Activated naive CD4-positive, alpha-beta T cell treated with anti-CD3 and anti-CD28 coated beads for 36 hours (primary cell): ENCODE data around the gene RNF112. TPM values are rescaled to one million over a fixed set of nuclear protein-coding genes. Genes with fewer than 3 reads are reported as not detected.

Experiments used
- CTCF ChIA-PET: fragments of 350-600 bp; sonication (Branson Sonifier 250); formaldehyde crosslinking; loops from one replicate; lab custom pipeline; 2021; ENCODE audit warnings: antibody characterized with exemption; lab: Charles Lee
- DNase-seq: peaks from one replicate; pipeline ENCODE4 v3.0.0-alpha.2; 2020
- H3K27ac Mint-ChIP-seq: one replicate; pipeline ENCODE4 v1.8.0; 2021; ENCODE audit warnings: mild to moderate bottlenecking, mixed read lengths
- H3K27me3 Mint-ChIP-seq: one replicate; pipeline ENCODE4 v1.8.0; 2021; ENCODE audit warnings: low read depth, mixed read lengths
- H3K36me3 Mint-ChIP-seq: one replicate; pipeline ENCODE4 v1.8.0; 2021; ENCODE audit warnings: low read depth, mixed read lengths
- H3K4me1 Mint-ChIP-seq: one replicate; pipeline ENCODE4 v1.8.0; 2021; ENCODE audit warnings: low read depth, mixed read lengths
- H3K4me3 Mint-ChIP-seq: one replicate; pipeline ENCODE4 v1.8.0; 2021; ENCODE audit warnings: mild to moderate bottlenecking, moderate library complexity, mixed read lengths
- H3K9me3 Mint-ChIP-seq: one replicate; pipeline ENCODE4 v1.8.0; 2021; ENCODE audit warnings: mixed read lengths
- intact Hi-C: fragments of 100-400 bp; cut with micrococcal nuclease; formaldehyde crosslinking; loops from one replicate; pipeline ENCODE4 v1.15.1; 2023
- total RNA-seq, 2 experiments: library from RNA; stranded (reverse); gene quantifications; one replicate each; pipeline ENCODE4 v1.2.3, GENCODE V29; 2021

The RNF112 gene
- total RNA-seq, 2 experiments from 2014 or later, result 0.31 to 0.32 TPM

DNA sequence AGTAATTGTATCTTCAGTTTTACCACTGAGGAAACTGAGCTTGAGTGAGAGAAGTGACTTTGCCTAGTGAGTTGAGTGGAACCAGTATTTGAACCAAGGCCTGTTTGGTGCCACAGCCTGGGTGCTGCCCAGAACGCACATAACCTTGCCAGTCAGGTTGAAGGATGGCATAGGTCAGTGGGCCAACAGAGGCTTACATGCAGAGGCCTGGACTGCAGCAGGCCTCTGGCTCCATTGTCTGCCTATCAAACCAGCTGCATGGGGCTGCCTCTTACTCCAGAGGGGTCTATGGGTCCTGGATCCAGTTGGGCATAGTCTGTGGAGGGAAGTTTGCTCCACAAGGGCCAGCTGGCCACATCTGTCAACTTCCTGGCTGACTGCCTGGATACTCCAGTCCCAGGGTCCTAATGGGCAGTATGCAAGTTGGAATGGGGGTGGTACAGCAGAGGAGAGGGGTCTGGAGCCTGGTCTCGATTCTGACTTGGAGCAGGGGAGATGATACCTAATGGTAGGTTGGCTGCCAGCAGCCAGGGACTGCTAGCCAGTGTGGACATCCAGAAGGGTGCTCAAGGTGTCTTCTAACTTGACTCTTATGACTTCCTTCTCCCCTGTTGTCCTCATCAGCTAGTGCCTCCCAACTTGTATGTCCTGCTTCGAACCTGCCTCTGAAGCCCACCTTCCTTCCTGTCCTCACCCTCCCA, 11.1 kb upstream of the RNF112 start:
- H3K4me3 Mint-ChIP-seq, result no peak overlapping the region
- no peaks in the 10 kb centered on the region for H3K4me1 Mint-ChIP-seq
- H3K36me3 Mint-ChIP-seq, result no peaks in the 10 kb centered on the region
- H3K27ac Mint-ChIP-seq, result no peak overlapping the region
- CTCF ChIA-PET, result no interaction called here
- H3K9me3 Mint-ChIP-seq, result no peaks in the 10 kb centered on the region
- intact Hi-C loops, result no loop called here
- DNase-seq, result no peak
- no peaks in the 10 kb centered on the region for H3K27me3 Mint-ChIP-seq

DNA sequence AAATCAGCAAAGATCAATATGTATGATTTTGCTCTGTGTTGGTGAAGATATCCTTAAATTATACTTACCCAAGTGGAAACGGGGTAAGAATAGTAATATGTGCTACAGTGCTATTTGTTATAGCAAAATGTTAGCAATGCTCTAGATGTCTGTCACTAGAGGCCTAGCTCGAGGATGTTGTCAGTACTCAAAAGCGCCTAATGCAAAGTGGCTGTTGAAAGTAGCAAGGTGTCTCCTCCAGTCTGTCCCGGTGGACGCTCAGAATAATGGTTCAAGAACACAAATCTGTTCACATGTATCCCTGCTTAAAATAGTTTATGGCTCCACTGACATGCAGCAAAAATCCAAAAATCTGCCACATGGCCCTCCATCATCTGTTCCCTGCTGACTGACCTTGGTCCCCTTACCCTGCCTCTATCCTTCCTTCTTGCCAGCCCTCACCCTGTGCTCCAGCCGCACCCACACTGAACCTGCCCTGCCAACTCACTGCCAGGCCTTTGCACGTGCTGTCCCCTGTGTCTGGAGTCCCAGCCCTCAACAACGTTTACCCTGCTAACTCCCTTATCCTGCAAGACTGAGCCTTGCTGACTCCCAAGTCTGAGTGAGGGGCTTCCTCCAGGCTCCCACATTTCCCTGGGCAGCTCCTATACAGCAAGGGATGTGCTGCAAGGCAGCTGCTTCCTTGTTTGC, 9.6 kb upstream of the RNF112 start:
- no peaks in the 10 kb centered on the region for H3K9me3 Mint-ChIP-seq
- H3K4me1 Mint-ChIP-seq, result no peaks in the 10 kb centered on the region
- CTCF ChIA-PET, result interaction anchor here (0.6 kb wide), 1 partner anchor 260 kb away, joined by 3 read pairs; no protein-coding TSS in a partner anchor
- intact Hi-C loops, result no loop called here
- no peaks in the 10 kb centered on the region for H3K36me3 Mint-ChIP-seq
- no peak overlapping the region for H3K27ac Mint-ChIP-seq
- no peak for DNase-seq
- no peak overlapping the region for H3K4me3 Mint-ChIP-seq
- H3K27me3 Mint-ChIP-seq, result no peaks in the 10 kb centered on the region

DNA sequence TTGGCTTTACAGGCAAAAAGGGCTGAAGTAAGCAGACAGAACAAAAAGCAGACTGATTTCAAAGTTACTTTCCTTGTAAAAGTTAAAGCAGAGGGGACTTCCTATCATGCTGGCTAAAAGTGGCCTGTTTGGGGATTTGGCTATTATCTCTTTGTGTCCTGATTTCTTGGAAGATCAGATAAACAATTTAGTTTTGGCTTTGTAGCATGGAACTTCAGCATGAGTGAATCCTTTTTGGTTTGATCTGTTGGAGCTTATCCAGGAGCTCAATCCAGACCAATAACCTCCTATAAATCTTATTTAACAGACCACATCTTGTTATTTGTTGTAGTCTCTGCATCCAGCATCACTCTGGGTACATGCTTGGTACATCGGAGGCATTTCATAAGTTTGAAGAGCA, 8.9 kb upstream of the RNF112 start:
- intact Hi-C loops, result no loop called here
- Mint-ChIP-seq H3K9me3 (no peaks in the 10 kb centered on the region), H3K27ac (no peak overlapping the region), H3K36me3 (no peaks in the 10 kb centered on the region), H3K4me1 (no peaks in the 10 kb centered on the region), H3K4me3 (no peak overlapping the region), H3K27me3 (no peaks in the 10 kb centered on the region)
- no peak for DNase-seq
- CTCF ChIA-PET, result interaction anchor here (0.6 kb wide), 1 partner anchor 260 kb away, joined by 3 read pairs; no protein-coding TSS in a partner anchor

DNA sequence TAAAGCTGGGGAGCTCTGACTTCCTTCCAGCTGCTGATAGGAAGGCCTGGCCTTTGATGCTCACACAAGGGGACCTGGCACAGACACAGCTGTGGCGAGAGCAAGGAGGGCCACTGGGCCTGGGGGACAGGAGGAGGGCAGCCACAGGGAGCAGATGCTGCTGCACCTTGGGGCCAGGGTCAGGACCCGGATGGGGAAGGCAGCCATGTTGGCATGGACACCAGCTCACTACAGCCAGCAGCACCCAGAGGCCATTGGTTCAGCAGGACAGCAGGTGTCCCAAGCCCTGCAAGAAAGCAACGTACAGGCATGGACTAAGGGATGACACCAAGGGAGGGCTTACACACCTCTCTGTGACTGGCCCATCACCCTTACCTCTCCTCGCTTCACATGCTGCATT, 8.0 kb upstream of the RNF112 start:
- no peaks in the 10 kb centered on the region for H3K27me3 Mint-ChIP-seq
- no peak overlapping the region for H3K27ac Mint-ChIP-seq
- CTCF ChIA-PET, result no interaction called here
- H3K9me3 Mint-ChIP-seq, result no peaks in the 10 kb centered on the region
- no peak for DNase-seq
- no peaks in the 10 kb centered on the region for H3K36me3 Mint-ChIP-seq
- no peak overlapping the region for H3K4me3 Mint-ChIP-seq
- no peaks in the 10 kb centered on the region for H3K4me1 Mint-ChIP-seq
- intact Hi-C loops, result no loop called here

DNA sequence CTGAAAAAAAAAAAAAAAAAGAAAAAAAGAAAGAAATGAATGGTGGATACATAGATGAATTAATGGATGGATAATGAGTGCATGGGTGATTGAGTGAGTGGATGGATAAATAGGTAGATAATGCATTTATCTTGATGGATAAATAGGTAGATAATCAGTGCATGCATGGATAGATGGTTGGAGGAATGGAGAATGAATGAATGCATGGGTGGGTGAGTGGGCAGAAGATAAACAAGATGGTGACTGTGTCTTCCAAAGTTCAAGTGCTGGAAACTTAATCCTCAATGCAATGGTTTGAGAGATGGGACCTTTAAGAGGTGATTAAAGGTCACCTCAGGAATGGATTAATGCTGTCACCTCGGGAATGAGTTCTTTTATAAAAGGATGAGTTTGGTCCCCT, 6.8 kb upstream of the RNF112 start:
- no peak overlapping the region for H3K4me3 Mint-ChIP-seq
- H3K27me3 Mint-ChIP-seq, result no peaks in the 10 kb centered on the region
- H3K9me3 Mint-ChIP-seq, result no peaks in the 10 kb centered on the region
- intact Hi-C loops, result no loop called here
- H3K27ac Mint-ChIP-seq, result no peak overlapping the region
- no peak for DNase-seq
- no peaks in the 10 kb centered on the region for H3K36me3 Mint-ChIP-seq
- no peaks in the 10 kb centered on the region for H3K4me1 Mint-ChIP-seq
- CTCF ChIA-PET, result no interaction called here

DNA sequence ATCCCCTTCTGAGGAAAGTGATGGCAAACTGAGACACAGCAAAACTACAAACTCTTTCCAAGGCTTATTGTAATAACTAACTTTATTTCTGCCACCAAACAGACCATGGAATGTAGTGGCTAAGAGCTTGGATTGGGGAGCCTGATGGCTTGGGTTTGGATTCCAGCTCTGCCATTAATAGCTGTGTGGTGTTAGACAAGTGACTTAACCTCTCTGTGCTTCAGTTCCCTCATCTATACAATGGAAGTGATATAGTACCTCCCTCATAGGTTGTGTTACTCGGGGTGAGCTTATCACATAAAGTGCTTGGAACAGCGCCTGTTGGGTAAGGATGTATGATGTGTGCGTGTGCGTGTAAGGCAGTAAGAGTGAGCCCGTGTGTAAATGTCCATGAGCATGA, 5.9 kb upstream of the RNF112 start:
- Mint-ChIP-seq H3K4me1 (no peaks in the 10 kb centered on the region), H3K36me3 (no peaks in the 10 kb centered on the region), H3K27ac (no peak overlapping the region), H3K27me3 (no peaks in the 10 kb centered on the region), H3K4me3 (no peak overlapping the region), H3K9me3 (no peaks in the 10 kb centered on the region)
- DNase-seq, result no peak
- intact Hi-C loops, result no loop called here
- CTCF ChIA-PET, result interaction anchor here (0.6 kb wide), 1 partner anchor 264 kb away, joined by 3 read pairs; no protein-coding TSS in a partner anchor

DNA sequence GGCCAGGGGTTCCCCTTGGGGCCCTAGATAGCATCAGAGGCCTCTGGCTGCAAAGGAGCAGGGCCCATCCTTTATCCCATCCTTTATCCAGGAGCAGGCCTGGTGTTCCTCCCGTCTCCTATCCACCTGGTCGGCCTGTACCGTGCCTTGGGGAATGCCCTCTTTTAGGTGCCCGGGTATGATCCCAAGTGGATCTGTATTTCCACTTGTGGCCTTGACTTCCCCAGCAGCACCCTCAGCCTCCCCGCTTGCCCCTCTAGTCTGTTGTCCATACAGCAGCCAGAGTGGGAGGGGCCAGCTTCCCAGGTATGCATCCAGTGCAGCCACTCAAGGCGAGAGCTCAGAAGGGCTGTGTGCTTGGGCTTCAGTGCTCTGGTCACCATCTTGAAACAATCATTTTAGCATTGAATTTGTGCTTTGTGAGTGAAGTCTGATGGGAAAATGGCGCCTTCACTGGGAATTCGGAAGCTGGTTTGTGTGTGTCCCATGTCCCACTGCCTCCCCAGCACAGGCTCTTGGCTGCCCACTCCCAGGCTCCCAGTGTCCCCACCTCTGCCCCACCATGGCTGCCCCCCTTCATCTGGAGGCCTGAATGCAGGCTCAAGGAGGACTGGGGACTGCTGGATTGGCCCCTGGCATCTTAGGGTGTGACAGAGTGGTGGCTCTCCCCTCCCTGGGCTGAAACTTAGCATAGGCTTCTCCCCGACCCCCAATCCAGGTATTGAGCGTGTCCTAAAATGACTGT, 3.3 kb upstream of the RNF112 start:
- Mint-ChIP-seq H3K27ac (no peak overlapping the region), H3K27me3 (no peaks in the 10 kb centered on the region), H3K4me3 (no peak overlapping the region), H3K36me3 (no peaks in the 10 kb centered on the region), H3K4me1 (no peaks in the 10 kb centered on the region), H3K9me3 (no peaks in the 10 kb centered on the region)
- intact Hi-C loops, result no loop called here
- CTCF ChIA-PET, result no interaction called here
- DNase-seq, result no peak

DNA sequence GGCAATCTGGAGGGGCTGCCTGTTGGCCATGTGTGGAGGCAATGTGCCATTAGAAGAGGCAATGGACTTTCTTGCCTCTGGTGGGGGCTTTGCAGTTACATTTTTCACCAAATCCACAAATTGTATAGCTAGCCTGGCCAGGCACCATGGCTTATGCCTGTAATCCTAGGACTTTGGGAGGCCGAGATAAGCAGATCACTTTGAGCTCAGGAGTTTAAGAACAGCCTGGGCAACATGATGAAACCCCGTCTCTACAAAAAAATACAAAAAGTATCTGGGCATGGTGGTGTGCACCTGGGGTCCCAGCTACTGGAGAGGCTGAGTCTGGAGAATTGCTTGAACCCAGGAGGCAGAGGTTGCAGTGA, 2.7 kb upstream of the RNF112 start:
- H3K9me3 Mint-ChIP-seq, result no peaks in the 10 kb centered on the region
- H3K4me3 Mint-ChIP-seq, result no peak overlapping the region
- CTCF ChIA-PET, result no interaction called here
- no peaks in the 10 kb centered on the region for H3K27me3 Mint-ChIP-seq
- no peaks in the 10 kb centered on the region for H3K4me1 Mint-ChIP-seq
- intact Hi-C loops, result no loop called here
- DNase-seq, result no peak
- H3K27ac Mint-ChIP-seq, result no peak overlapping the region
- no peaks in the 10 kb centered on the region for H3K36me3 Mint-ChIP-seq

DNA sequence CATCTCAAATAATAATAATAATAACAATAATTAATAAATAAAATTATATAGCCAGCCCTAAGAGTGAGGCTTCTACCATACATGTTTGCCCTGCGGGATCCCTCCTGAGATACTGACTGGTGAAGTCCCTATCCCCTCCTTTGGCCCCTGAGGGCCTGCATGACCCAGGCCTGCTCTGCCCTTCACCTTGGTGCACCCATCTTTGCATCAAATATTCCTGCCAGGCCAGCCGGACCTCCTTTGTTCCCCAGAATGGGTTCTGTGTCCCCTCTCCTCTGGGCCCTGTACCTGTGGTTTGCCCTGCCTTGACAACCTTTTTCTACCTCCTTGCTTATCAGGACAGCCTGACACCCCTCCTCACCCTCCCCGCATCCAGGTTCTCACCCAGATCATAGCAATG, 2.0 kb upstream of the RNF112 start:
- DNase-seq, result no peak
- no peak overlapping the region for H3K27ac Mint-ChIP-seq
- no peaks in the 10 kb centered on the region for H3K4me1 Mint-ChIP-seq
- intact Hi-C loops, result no loop called here
- H3K4me3 Mint-ChIP-seq, result no peak overlapping the region
- no peaks in the 10 kb centered on the region for H3K9me3 Mint-ChIP-seq
- CTCF ChIA-PET, result no interaction called here
- no peaks in the 10 kb centered on the region for H3K36me3 Mint-ChIP-seq
- no peaks in the 10 kb centered on the region for H3K27me3 Mint-ChIP-seq

DNA sequence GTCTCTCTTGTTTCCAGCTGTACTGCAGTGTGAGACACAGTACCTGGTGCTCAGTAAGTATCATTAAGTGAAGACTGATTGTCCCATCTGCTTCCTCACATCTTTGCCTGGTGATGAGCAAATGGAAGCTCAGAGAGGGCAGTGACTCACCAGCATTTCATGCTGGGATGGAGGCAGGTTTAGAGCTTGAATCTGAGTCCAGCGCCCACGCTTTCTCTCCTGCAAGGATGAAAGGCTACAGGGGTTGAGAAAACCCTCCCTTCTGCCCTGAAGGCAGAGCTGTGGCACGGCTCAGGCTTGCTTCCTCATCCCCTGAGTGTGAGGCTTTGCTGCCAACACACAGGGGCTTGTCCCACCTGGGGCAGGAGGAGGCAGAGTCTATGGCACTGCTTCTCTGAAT, 1.5 kb upstream of the RNF112 start:
- CTCF ChIA-PET, result no interaction called here
- no peaks in the 10 kb centered on the region for H3K36me3 Mint-ChIP-seq
- intact Hi-C loops, result no loop called here
- peak; percentile 16 for DNase-seq
- no peaks in the 10 kb centered on the region for H3K9me3 Mint-ChIP-seq
- H3K4me3 Mint-ChIP-seq, result no peak overlapping the region
- H3K4me1 Mint-ChIP-seq, result no peaks in the 10 kb centered on the region
- H3K27me3 Mint-ChIP-seq, result no peaks in the 10 kb centered on the region
- H3K27ac Mint-ChIP-seq, result no peak overlapping the region

DNA sequence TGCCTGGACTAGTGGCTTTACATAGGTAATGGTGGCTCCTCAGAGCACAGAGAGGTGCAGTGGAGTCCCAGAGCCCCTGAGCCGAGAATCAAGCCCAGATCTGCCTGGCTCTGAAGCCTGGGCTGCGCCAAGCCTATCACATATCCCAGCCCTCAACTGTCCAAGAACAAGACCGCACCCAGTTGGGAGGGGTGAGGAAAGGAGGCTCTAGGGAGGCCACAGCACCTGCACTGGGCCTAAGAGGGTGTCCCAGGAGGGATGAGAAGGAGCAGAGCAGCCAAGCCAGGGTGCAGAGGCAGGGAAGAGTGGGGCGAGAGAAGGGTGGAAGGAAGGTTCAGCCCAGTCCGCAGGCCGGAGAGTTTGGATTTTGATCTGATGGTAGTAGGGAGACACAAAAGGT, 941 bp upstream of the RNF112 start:
- H3K4me1 Mint-ChIP-seq, result no peaks in the 10 kb centered on the region
- CTCF ChIA-PET, result no interaction called here
- no peaks in the 10 kb centered on the region for H3K36me3 Mint-ChIP-seq
- no peaks in the 10 kb centered on the region for H3K27me3 Mint-ChIP-seq
- no peak for DNase-seq
- intact Hi-C loops, result no loop called here
- no peak overlapping the region for H3K27ac Mint-ChIP-seq
- H3K4me3 Mint-ChIP-seq, result no peak overlapping the region
- H3K9me3 Mint-ChIP-seq, result no peaks in the 10 kb centered on the region

DNA sequence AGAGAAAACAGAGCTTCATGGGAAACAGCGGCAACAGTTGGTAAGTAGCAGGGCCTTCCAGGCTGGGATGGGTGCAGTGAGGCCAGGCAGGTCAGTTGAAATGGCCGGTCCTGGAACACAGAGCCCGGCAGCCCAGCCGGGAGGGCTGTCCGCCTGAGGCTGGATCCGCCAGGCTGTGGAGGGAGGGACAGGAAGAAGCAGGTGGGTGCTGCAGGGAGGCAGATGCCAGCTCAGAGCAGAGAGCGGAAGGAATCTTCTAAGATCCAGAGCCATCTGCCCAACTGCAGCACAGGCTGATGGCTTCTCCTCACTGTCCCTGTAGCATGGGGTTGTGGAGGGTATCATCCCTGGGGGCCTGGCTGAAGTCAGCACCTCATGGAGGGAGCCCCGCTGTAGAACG, 599 bp downstream of the RNF112 start:
- no peaks in the 10 kb centered on the region for H3K27me3 Mint-ChIP-seq
- H3K27ac Mint-ChIP-seq, result no peak overlapping the region
- H3K4me1 Mint-ChIP-seq, result no peaks in the 10 kb centered on the region
- CTCF ChIA-PET, result no interaction called here
- H3K4me3 Mint-ChIP-seq, result no peak overlapping the region
- DNase-seq, result no peak
- intact Hi-C loops, result no loop called here
- H3K36me3 Mint-ChIP-seq, result no peaks in the 10 kb centered on the region
- H3K9me3 Mint-ChIP-seq, result no peaks in the 10 kb centered on the region

DNA sequence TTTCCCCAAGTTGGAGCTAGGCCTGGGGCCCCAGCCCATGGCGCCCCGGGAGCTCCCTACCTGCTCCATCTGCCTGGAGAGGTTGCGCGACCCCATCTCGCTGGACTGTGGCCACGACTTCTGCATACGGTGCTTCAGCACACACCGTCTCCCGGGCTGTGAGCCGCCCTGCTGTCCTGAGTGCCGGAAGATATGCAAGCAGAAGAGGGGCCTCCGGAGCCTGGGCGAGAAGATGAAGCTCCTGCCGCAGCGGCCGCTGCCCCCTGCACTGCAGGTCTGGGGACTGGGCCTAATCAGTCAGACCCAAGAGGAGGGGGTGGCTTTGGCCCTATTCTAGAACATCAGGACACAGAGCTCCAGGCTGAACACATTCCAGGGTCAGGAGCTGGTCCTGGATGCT, 1.5 kb downstream of the RNF112 start:
- no peak for DNase-seq
- Mint-ChIP-seq H3K27ac (no peak overlapping the region), H3K9me3 (no peaks in the 10 kb centered on the region), H3K27me3 (no peaks in the 10 kb centered on the region), H3K4me3 (no peak overlapping the region), H3K4me1 (peaks cover 4% of the 10 kb centered on the region), H3K36me3 (no peaks in the 10 kb centered on the region)
- intact Hi-C loops, result no loop called here
- CTCF ChIA-PET, result no interaction called here
